Tibial nerve (tissue), 3 donors: ENCODE measurements around the gene CLDN14.

Source experiments
- POLR2A ChIP-seq, 2 donors: fragments of 450-650 bp; IDR thresholded peaks; one replicate each; pipeline ENCODE4 v1.6.1; 2017; ENCODE audit warnings: antibody characterized with exemption in 2 of 2, mild to moderate bottlenecking in 2 of 2, moderate library complexity in 2 of 2
- TF ChIP-seq, protein P1 (sequence below), 5 experiments: fragments of 200-600 bp in 3 of 5; fragments of 450-650 bp in 2 of 5; sonication (generic) in 3 of 5; IDR thresholded peaks; one replicate each; pipeline ENCODE4 v1.5.1; 2016 to 2019; ENCODE audit warnings: antibody characterized with exemption in 5 of 5, mild to moderate bottlenecking in 3 of 5, moderate library complexity in 2 of 5

- TF ChIP-seq, protein P1, sequence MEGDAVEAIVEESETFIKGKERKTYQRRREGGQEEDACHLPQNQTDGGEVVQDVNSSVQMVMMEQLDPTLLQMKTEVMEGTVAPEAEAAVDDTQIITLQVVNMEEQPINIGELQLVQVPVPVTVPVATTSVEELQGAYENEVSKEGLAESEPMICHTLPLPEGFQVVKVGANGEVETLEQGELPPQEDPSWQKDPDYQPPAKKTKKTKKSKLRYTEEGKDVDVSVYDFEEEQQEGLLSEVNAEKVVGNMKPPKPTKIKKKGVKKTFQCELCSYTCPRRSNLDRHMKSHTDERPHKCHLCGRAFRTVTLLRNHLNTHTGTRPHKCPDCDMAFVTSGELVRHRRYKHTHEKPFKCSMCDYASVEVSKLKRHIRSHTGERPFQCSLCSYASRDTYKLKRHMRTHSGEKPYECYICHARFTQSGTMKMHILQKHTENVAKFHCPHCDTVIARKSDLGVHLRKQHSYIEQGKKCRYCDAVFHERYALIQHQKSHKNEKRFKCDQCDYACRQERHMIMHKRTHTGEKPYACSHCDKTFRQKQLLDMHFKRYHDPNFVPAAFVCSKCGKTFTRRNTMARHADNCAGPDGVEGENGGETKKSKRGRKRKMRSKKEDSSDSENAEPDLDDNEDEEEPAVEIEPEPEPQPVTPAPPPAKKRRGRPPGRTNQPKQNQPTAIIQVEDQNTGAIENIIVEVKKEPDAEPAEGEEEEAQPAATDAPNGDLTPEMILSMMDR (IDR thresholded peaks at IDR 0.05) = no peak
- no peak for TF ChIP-seq POLR2A (IDR thresholded peaks at IDR 0.05)
Observed at GRCh38 chr21:36478941-36479340, 981 bp downstream of the CLDN14 start.
